Endothelial cell of umbilical vein (primary cell): ENCODE measurements around the gene COL8A1.

ENCODE experiments used
- EZH2 ChIP-seq: IDR thresholded peaks from 2 replicates; pipeline ENCODE4 v1.6.1; 2012; ENCODE audit warnings: borderline replicate concordance, low read depth, mild to moderate bottlenecking, moderate library complexity, low read length, inconsistent platforms; ENCODE audit not compliant: severe bottlenecking
- MYC ChIP-seq: IDR thresholded peaks from one replicate; pipeline ENCODE4 v1.6.1; 2011; ENCODE audit warnings: mild to moderate bottlenecking, low read depth, low read length
- POLR2A ChIP-seq: IDR thresholded peaks from 2 replicates; pipeline ENCODE4 v1.6.1; 2012; ENCODE audit warnings: low read depth, mild to moderate bottlenecking, control low read depth, low read length
- POLR2AphosphoS5 ChIP-seq: IDR thresholded peaks from 2 replicates; pipeline ENCODE4 v1.6.1; 2012; ENCODE audit warnings: low read depth, mild to moderate bottlenecking, control low read depth, low read length, moderate library complexity; ENCODE audit not compliant: insufficient read depth
- TF ChIP-seq, protein P1 (sequence below), 2 donors: IDR thresholded peaks; 1 replicate in 1 of 2; 2 replicates in 1 of 2; pipeline ENCODE4 v1.5.1; 2011; ENCODE audit warnings: low read length in 2 of 2, mild to moderate bottlenecking in 2 of 2, moderate library complexity in 2 of 2, control low read depth in 1 of 2, inconsistent platforms in 1 of 2, low read depth in 1 of 2; ENCODE audit not compliant: insufficient read depth in 1 of 2; ENCODE audit errors: extremely low read depth in 1 of 2

DNA sequence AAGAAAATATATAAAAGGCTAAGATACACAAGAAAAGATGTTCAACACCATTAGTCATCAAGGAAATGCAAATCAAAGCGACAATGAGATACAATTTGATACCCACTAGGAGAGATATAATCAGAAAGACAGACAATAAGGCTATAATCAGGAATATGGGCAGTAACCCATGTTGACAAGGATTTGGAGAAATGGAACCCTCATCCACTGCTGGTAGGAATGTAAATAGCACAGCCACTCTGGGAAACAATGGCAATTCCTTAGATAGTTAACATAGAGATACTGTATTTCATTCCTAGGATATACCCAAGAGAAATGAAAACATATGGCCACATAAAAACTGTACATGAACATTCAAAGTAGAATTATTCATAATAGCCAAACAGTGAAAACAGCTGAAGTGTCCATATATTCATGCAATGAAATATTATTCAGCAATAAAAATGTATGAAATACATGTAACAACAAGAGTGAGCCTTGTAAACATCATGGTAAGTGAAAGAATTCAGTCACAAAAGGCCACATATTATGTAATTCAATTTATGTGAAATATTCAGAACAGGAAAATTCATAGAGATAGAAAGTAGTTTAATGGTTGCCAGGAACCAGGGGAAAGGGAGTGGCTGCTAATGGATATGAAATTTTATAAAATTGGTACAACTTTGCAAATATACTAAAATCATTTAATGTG is 18.2 kb upstream of the COL8A1 start:
- TF ChIP-seq, protein P1, sequence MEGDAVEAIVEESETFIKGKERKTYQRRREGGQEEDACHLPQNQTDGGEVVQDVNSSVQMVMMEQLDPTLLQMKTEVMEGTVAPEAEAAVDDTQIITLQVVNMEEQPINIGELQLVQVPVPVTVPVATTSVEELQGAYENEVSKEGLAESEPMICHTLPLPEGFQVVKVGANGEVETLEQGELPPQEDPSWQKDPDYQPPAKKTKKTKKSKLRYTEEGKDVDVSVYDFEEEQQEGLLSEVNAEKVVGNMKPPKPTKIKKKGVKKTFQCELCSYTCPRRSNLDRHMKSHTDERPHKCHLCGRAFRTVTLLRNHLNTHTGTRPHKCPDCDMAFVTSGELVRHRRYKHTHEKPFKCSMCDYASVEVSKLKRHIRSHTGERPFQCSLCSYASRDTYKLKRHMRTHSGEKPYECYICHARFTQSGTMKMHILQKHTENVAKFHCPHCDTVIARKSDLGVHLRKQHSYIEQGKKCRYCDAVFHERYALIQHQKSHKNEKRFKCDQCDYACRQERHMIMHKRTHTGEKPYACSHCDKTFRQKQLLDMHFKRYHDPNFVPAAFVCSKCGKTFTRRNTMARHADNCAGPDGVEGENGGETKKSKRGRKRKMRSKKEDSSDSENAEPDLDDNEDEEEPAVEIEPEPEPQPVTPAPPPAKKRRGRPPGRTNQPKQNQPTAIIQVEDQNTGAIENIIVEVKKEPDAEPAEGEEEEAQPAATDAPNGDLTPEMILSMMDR (IDR thresholded peaks at IDR 0.05; ENCODE audit: extremely low read depth in 1 of 2, insufficient read depth in 1 of 2, low read depth in 1 of 2, low read length in 2 of 2) = no peak
- no peak for TF ChIP-seq POLR2AphosphoS5
- no peak for TF ChIP-seq MYC
- TF ChIP-seq EZH2 = no peak
- no peak for TF ChIP-seq POLR2A
